Right kidney (tissue), 1 donor: ENCODE results near the gene PRRG3.

ENCODE experiments used
- DNase-seq: peaks from one replicate; pipeline ENCODE4 v3.0.0-alpha.2; 2016

The PRRG3 gene

DNA sequence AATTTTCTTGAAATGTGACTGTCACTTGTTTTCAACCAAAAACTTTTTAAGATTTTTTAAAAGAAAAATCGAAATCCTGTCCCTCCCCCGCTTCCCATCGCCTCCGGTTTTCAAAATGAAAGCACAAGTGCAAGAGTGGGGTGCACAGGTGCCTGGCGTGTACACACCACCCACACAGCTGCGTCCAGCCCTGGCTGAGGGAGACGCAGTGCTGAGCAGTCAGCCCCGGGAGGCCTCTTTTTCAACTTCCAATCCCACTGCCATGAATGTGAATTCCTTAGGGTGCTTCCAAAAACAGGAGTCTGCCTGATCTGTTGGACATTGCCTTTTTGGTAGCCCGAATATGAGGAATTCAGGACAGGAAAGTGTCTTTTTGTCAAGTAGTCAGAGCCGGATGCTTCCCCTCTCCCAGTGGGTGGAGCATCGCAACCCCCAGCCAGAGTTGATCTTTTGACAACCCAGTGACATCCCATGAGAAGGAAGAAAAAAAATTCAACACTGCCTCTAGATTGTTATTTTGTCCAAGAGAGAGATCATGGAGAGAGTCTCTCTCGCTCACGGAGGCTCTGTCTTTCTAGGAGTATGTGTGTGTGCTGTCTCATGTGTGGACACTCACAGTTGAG, 8.9 kb downstream of the PRRG3 start:
- DNase-seq = no peak

DNA sequence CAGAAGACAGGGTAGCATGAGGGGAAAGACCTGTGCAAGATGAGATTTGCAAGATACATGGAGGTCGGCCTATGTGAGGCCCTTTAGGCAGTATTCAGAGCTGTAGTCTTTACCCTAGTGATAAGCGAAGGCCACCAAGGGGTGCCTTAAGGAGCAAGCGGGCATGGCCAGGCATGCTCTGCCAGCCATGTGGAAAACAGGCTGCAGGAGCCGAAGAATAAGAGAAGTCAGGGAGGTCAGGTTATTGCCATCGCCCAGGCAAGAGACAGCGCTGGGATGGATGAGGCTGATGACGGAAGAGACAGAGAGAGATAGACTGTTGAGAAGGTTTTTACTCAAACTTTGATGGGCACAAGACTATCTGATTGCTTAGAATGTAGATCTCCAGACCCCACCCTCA, 13.6 kb downstream of the PRRG3 start:
- no peak for DNase-seq

DNA sequence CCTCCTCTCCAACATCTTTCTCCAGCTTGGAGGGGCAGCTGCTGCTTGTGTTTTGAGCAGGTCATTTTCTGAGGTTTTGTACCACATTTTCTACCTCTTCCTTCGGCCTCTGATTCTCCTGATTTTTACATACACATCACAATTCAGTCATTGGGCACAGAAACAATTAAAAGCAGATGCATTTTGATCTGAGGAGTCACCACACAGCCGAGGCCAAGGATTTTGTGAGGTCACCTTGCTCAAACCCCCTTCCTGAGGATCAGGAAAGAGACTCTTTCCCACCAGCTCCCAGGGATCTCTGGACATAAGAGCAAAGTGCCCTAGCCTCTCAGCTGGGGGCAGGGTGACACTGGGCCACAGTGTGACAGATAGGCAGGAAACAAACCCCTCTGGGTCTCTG, 15.2 kb downstream of the PRRG3 start:
- no peak for DNase-seq

DNA sequence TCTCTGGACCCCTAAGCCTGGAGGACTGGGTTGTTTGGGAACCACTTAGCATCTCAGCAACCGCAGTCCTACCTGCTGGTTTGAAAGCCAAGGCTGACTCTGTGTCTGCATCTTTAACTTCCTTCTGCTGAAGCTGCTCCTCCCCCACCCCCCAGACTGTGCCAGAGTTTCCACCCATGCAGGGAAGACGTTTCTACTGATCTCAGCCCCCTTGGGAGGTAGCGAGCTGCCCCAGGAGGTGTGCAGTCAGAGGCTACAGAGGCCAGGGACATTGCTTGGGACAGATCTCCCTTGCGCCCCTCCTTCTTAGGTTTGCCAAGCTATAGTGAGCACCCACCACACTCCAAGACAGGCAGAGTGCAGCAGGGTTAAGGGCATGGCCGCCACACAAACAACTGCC, 15.9 kb downstream of the PRRG3 start:
- no peak for DNase-seq

DNA sequence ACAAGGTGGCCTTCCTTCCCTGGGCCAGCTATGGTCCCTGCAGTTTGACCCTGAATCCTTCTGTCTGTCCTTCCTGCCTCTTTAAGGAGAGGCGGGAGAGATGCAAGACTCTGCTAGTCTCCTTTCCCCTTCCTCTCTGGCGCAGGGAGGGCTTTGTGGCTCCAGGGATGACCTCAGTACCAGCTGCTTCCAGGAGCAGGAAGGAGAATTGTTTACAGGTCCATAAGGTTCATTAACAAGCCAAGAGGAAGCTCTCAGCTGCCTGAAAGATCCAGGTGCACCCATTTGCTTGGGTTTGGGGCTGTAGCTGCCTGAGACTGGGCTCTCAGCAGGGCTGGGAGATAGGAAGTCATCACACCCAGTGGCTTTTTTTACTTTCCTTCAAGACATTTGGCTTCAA, 16.5 kb downstream of the PRRG3 start:
- DNase-seq = no peak

DNA sequence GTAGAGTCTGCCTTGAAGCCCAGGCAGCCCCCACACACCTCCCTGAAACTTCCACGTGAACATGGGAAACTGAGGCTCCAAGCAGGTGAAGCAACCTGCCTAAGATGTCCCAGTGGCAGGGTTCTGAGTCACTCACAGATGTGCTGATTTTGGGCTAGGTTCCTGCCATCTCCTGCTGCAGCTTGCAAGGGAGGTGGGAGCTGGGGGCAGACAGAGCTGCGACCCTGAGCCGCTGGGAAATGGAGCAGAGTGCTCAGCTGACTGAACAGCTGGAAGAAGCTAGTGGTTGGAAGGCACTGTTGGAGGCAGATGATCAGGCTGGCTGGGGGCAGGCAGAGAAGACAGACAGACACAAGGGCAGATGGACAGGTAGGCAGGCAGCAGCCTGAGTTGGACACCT, 17.0 kb downstream of the PRRG3 start:
- DNase-seq = no peak

DNA sequence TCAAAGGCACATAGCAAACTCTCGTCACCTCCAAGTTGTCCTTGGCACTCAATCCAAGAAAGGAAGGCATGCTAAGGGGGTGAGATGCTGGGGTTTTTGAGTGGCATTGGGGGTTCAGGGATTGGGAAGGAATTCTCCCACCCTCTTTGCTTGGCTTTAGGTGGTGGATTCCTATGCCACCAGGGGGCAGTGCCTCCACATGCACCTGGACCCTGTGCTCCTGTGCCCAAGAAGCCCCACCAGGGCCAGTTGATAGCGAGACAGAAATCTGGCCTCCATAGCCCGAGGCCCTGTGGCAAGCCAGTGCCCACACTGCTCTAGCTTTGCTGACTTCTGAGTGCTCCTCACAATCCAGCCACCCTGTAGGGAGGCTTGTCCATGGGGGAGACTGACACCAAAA, 18.6 kb downstream of the PRRG3 start:
- no peak for DNase-seq

DNA sequence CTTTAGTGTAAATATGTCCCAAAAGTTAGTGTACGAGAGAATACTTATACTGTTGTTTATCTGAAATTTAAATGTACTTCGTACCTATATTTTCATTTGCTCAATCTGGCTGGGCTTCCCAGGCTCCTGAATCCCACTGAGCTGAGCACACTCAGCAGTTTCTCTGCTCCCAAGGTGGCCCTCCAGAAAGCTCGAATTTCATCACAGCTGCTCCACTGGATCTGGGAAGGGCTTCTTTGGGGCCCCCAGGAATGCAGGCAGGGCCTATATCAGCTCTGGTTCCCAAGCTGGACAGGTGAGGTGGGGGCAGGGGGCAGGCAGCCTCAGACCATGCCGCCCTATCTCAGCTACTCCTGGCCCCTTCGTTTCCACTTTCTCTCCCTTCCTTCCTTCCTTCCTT, 19.1 kb downstream of the PRRG3 start:
- DNase-seq = no peak

DNA sequence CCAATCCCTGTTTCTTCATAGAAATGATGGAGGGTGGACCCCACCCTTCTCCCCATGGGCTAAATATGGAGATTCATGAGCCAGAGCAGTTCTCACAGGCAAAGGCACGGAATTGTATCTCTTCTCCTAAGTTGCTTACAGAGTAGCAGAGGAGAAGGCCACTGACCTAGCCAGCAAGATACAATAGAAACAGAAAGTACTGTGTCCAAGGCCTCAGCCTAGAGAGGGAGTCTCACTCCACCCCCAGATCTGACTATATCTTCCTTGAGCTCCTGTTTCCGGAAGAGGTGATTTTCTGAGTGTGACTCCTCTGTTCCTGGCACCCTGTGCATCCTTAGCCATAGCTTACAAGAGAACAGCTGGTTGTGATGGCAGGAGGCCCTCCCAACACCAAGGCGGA, 20.5 kb downstream of the PRRG3 start, which contains the start of gene FATE1:
FATE1 (plus strand) TSS at position 284 of the 400 bp plus-strand sequence; CDS start at position 369, 85 bp downstream.
- no peak for DNase-seq

DNA sequence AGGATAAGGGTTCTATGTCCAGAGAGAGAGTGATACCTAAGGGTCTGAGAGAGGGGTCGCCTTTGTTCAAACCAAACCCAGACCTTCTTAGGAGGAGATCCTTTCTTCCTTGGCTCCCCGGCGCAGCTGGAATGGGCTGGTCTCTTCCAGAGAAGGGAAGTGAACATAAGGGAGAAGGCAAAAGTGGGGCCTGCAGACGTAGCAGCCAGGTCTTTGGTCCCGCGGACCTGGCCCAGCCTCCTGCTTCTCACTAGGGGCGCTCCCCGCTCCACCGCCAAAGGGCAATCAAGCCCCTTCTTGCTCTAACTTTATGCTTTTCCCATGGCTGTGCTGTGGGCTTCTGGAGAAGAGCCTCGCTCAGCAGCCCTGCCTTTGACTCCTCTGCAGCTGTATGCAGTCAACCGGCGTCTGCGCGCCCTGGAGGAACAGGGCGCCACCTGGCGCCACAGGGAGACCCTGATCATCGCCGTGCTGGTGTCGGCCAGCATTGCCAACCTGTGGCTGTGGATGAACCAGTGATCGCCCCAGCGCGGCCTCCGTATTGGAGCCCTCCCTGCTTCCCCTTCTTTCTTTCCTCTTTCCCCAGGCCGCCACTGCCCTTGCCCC, 27.1 kb downstream of the PRRG3 start:
- DNase-seq = peak; percentile 24

DNA sequence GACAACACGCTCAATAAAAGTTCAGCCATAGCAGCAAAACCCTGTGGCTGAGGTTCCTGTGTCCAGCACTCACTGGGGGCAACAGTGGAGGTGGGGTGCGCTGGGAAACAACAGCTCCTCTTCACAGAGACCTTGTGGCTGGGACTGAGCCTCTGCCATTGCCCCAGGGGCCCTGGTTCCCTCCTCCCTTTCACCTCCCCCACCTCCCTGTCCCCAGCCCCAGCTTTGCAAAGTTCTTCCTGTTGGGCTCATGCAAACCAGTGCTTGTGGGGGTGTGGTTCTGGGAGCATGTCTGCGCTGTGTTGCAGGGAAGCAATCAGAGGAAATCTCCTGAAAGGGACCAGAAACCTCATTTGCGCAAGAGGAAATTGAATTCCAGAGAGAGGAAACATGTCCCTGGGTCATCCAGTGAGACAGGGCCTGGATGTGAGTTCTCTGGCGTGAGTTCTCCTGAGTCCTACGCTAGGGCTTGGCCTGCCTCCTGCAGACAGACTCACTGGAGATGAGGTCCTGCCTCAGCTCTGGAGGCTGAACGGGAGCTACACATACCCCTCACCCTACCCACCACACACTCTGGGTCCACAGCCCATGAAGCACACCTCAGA, 28.0 kb downstream of the PRRG3 start:
- DNase-seq = no peak

DNA sequence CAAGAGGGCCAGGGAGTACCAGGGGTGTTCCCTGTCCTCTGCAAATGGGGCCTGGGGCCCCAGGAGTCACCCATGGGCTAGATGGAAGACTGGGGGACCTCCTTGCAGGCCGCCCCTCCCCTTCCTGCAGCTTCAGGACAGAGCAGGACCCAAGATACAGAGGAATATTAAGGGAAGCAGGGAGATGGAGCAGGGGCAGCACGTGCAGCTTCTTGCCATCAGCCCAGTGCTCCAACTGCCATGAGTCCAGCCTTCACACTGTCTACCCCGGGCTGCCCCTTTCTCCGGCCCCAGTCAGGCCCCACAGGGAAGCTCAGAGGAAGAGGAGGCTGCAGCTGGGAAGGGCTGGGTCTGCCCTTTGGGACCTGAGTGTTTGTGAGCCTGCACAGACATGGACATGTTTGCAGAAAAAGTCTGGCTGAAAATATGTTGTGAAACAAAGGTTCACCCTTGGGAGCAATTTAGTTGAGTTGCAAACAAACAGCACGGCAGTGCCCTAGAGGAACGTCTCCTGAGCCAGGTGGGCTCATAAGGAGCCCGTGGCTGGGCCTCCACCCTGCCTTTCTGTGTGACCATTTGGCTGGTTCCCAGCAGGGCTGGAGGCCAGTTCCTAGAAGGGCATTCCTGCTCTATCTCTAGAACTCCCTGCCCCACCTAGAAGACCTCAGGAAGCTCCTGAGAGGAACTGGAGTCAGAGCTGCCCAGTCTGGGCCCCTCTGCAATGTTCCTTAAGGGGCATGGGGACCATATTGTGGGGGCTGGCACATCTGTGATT, 29.5 kb downstream of the PRRG3 start:
- no peak for DNase-seq

DNA sequence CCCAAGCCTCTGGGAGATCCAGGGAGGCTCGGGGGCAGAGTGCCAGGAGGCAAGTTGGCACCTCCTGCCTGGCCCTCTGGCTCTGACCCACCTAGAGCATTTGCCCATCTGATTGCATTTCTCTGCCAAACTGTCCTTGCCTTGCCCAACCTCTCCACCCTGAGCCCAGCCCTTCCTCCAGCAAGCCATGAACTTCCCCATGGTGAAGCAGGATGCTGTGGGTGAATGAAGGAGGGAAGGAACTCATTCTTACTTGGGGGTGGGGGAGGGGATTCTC, 30.0 kb downstream of the PRRG3 start:
- no peak for DNase-seq

DNA sequence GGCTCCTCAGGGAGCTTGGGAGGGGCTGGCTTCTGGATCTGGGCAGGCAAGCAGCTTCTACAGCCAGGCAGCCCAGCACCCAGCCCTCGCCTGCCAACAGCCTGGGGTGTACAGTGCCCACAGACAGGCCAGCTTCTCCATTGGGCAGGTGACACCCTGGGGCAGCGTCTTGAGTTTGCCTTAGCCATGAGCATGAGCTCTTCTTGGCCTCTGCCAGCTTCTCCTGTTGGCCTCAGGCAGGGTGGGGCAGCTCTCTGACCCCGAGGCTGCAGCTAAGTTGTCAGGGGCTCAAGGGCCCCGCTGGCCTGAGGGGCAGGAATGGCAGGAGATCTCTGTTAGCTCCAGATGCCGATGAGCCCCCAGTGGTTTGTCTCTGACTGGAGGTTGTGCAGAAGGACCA, 31.5 kb downstream of the PRRG3 start:
- no peak for DNase-seq

DNA sequence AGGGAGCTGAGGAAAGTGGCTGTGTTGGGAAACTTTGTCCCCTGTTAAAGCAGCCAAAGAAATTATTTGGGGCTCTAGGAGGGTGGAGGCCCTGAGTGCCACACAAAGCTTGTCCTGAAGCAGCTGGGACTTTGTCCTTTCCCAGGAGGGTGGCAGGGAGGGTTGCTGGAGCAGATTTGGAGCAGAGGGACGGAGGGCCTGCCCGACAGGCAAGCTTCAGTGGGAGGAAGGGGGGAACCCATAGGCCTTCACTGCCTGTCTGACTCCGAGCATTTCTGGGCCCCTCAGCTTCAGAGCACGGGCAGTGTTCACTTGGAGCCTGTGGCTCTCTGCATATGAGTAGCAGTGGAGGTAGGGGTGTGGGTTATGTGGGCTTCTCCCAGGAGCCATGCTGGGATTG, 32.1 kb downstream of the PRRG3 start:
- no peak for DNase-seq

DNA sequence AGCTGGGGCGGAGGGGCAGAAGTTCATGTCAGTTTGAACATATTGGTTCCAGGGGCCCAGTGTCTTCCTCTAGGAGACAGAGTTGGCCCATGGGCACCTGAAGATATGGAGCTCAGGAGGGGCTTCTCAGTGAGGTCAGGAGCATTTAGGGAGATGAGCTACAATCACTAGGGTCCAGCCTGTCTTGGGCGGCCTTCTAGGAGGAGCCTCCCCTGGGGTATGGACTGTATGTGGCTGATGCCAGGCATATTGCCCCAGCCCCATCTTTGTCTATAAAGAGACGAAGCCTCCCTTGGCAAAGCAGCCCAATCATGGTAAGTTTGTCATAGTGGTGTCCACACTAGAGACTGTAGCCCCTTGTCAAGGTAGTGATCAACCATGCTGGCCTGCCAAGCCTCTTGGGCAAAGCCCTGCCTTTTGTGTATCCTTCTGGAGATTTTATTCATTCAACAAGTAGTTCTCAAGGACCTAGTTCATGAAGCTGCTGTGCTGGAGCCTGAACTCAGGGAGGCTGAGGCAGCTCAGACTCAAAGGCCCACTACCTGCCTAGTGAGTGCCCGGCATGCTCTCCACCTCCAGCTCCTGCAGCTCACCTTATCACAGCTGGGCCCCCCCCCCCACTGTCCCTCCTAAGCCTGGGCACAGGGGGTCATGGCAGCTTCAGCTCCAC, 33.9 kb downstream of the PRRG3 start:
- no peak for DNase-seq

DNA sequence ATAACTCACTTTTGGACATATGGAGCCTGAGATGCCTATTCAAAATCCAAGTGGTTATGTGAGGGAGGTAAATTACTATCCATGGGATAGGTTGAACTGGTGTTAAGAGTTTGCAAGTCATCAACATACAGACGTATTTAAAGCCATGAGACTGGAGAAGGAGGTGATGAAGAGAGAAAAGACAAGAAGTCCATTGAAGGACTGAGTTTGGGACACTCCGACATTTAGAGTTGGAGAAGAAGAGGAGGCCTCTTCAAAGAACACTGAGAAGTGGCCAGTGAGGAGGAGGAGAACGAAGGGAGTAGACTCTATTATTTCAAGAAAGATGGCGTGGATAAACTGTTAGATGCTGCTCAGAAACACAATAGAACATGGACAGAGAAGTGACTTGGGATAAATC, 39.2 kb downstream of the PRRG3 start, which contains the start of gene CNGA2:
CNGA2 (plus strand) TSS at position 301 of the 400 bp plus-strand sequence. CDS start 3,738 bp downstream, outside the sequence.
- DNase-seq = no peak

DNA sequence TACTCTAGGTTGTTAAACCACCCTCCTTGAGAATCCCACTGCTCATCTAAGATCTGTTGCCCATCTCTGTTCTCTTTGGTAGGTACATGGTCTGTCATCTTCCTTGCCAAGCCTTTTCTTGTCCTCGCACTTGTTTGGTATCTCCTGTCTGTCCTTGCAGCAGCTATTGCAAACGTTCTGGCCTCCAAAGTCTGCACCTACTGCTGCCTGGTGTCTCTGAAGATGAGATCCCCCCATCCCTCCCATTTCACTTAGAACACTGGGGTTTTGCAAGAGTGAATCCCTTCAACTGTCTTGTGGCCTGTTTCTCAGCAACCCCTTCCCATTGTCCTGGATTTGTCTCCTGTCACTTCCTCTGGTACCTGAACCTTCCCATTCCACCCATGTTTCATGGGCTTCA, 40.0 kb downstream of the PRRG3 start:
- DNase-seq = no peak

DNA sequence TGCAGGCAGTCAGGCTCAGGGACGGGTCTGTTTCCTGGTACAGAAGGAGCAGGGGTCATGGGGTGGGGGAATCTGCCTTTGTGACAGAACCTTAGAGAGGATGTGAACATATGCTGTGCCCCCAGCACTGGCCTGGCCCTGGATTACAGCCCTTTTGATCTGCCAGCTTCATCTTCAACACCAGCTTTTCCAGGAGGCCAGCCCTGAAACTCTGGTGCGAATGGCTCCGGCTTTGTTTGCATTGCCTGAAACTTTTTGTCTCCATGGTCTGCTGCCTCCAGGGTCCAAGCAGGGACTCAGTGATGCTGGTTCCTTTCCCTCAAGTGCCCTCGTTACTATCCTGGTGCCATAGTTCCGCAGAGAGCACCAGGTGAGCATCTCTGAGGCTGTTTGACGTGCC, 41.4 kb downstream of the PRRG3 start:
- DNase-seq = no peak

DNA sequence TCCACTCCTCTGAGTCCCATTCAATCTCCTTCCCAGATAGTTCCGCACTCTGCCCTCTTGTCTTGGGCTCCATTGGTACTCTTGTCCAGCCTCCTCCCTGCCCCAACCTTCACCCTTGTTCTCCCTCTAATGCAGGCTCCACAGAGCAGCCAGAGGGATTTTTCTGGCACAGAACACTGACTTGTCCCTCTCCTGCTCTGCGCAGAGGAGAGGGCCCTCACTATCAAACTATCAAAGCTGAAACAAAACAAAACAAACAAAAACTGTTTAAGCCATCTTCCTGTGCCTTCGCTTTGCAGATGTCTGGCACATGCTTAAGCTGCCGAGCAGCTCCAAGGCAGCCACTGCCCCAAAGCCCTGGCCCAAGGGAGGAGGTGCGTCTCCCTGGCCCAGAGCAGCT, 42.2 kb downstream of the PRRG3 start:
- no peak for DNase-seq

DNA sequence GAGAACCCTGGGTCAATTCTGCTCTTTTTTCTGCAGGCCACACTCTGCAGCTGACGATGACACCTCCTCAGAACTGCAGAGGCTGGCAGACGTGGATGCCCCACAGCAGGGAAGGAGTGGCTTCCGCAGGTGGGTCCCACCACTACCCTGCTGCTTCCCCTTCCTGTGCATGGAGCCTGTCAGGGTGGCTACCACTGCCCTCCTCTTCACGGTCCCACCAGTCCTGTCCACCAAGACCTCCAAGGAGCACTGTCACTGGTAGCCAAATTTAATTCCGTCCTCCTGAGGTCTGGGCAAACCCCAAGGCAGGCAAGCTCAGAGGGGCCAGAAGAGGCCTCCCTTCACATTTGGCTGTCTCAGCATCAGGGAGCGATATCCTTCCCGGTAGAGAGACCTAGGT, 43.5 kb downstream of the PRRG3 start:
- no peak for DNase-seq

DNA sequence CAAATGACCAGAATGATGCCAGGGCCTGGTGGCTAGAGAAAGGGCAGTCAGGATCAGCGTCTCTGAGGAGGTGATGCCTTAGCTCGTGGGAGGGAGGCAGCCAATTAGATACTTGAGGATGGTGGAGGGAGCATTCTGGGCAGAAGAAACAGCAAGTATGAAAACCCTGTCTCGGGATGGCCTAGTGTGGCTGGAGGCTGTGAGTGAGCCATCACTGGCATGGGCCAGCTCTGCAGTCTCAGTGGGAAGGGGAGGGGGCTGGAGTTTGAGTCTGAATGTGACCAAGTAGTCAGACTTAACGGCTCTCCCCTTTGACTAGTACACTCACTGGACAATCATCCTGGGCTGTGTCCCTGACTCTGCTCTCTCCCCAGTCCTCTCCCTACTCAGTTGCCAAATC, 46.3 kb downstream of the PRRG3 start:
- DNase-seq = no peak

DNA sequence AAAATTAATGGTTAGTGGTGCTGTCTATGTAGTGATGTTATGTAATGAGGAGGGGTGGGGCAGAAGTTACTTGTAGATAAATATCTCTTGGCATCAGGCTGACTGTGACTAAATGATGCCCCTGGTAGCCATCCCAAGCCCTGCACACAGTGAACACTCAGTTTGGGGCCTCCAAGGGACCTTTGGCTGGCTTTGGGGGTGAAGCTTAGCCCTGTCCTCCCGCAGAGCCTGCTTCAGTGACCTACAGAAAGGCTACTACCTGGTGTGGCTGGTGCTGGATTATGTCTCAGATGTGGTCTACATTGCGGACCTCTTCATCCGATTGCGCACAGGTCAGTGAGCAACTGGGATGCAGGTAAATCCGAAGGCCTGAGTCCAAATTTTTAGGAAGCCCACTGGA, 47.1 kb downstream of the PRRG3 start:
- no peak for DNase-seq
